DMS153 treated with DMSO at 0.1 percent for 48 hours (cell line): ENCODE data around the gene LILRB5.
A peak's percentile ranks its signal among the peaks of the same experiment; 100 is the strongest.
"Not testable (repeated sequence)": the region's sequence is repeated elsewhere in the genome, so short reads cannot be mapped to it uniquely, and the experiment has no call there.

ENCODE experiments used
- DNase-seq: peaks from one replicate; lab custom pipeline; 2025; ENCODE audit not compliant: unreplicated experiment; lab: John Stamatoyannopoulos, UW

Gene LILRB5

GRCh38 chr19:54216869-54217268 is 40.2 kb downstream of the LILRB5 start:
- DNase-seq: no peak

GRCh38 chr19:54214734-54215133 is 42.3 kb downstream of the LILRB5 start:
- DNase-seq: not testable (repeated sequence)

- DNase-seq: not testable (repeated sequence)
These were observed 42.9 kb downstream of the LILRB5 start for GRCh38 chr19:54214217-54214616.

DNA sequence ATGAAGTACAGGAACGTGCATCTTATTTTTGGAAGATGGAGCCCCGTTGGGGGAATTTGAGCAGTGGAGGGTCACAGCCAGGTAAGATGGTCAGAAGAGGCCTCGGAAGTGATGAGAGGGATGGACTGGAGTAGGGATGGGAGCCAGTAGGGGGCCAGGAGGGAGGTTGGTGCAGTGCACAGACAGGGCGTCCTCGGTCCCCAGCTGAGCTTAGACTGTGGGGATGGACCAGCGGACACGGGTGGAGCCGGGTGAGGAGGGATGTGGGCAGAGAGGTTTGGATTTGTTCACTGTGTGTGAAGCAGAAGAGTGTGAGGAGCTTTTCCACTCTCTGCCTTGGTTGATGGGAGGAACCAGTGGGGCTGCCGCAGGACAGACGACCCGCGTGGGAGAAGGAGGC is 45.8 kb downstream of the LILRB5 start:
- no peak for DNase-seq

GRCh38 chr19:54209811-54210494 is 47.1 kb downstream of the LILRB5 start:
- DNase-seq: peak; percentile 84

DNA sequence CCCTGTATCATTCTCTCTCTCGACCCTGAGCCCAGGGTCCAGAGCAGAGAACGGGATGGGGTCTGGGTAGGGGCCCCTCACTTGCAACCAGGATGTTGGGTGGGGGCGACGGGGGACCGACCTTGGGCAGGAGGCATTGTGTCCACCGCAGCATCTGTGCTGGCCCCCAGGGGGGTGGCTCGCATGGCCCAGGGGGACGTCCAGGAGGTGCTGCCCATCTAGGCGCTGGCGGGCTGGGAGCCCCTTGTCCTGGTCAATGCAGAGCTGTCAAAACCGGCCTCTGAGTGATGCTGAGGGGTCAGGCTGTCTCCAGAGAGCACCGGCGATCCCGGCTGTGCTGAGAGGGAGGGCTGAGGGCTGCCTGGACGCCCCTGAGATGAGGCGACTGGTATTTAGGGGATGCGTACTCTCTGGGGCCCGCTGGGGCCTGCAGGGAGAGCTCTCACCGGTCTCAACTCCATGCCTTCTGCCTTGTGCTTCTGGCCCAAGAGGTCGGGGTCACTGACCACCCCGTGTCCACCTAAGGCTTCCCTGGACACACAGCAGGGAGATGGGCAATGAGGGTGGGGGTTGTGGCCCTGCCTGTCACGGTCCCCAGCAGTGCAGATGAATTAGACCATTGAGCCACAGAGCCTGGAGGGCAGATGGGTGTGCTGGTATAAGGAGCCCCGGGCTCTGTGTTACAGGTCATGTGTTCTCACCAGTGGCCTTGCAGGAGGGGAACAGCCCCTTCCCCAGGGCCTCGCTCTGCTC is 47.8 kb downstream of the LILRB5 start:
- DNase-seq: no peak

- no peak for DNase-seq
These were observed 48.4 kb downstream of the LILRB5 start for GRCh38 chr19:54208784-54209057.

- no peak for DNase-seq
These were observed 48.9 kb downstream of the LILRB5 start for GRCh38 chr19:54207983-54208783.

DNA sequence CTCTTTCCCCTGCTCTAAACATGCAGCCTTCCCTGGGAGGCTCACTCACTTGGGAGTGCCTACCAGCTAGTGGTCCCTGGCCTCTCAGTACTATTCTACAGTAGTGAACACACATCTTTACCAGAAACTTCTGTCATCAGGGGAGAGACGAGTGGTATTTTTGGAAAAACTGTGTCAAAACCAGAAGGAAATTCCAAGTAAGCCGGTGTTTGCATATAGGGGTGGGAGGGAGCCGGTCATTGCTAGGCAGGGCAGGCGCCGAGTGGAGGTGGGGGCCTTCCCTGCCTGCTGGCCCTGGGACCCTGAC is 49.4 kb downstream of the LILRB5 start:
- no peak for DNase-seq

DNA sequence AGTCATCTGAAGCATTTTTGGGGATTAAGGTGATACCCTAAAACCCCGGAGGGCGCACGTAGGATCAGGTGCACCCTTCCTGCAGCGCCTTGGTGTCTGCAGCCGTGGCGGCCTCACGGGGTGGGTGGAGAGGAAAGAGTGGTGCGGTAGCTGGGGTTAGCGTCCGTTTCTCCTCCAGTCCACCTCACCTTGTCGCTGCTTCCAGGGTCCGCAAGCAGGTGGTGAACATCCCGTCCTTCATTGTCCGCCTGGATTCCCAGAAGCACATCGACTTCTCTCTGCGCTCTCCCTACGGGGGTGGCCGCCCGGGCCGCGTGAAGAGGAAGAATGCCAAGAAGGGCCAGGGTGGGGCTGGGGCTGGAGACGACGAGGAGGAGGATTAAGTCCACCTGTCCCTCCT is 49.9 kb downstream of the LILRB5 start:
- not testable (repeated sequence) for DNase-seq

DNA sequence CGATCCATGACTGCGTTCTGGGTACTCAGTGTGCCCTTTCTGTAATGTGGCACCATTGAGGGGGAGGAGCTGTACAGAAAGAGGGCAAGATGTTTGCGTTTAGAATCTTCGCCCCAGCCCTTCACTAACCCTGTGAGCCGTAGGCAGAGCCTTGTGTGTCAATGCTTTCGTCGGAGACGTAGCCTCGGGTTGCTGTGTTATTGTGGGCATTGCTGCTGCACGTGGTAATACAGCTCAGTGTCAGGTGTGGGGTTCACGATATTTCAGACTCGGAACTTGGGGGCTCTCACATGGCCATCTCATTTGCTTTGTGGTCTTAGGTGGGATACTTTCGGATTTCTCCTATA is 50.3 kb downstream of the LILRB5 start:
- DNase-seq: no peak

- DNase-seq: no peak
These were observed 50.8 kb downstream of the LILRB5 start for GRCh38 chr19:54206030-54206830.

- no peak for DNase-seq
These were observed 52.2 kb downstream of the LILRB5 start for GRCh38 chr19:54204767-54205468.

GRCh38 chr19:54203151-54203611 is 53.9 kb downstream of the LILRB5 start:
- no peak for DNase-seq

DNA sequence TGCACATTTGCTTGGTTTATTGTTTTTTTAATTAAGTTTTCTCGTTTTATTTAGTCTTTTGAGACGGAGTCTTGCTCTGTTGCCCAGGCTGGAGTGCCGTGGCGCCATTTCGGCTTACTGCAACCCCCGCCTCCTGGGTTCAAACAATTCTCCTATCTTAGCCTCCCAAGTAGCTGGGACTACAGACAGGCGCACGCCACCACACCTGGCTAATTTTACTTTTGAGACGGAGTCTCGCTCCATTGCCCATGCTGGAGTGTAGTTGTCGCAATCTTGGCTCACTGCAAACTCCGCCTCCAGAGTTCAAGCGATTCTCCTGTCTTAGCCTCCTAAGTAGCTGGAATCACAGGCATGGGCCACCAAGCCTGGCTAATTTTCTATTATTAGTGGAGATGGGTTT is 55.1 kb downstream of the LILRB5 start:
- no peak for DNase-seq

GRCh38 chr19:54201172-54201701 is 55.8 kb downstream of the LILRB5 start:
- no peak for DNase-seq
